Loucy (cell line): ENCODE results near the gene C2orf92.

Source experiments
- CTCF ChIP-seq: fragments of 200-600 bp; sonication (generic); conservative IDR thresholded peaks from 2 replicates; pipeline ENCODE4 v1.5.1; 2014; ENCODE audit warnings: mild to moderate bottlenecking, antibody characterized with exemption, low read length
- EZH2phosphoT487 ChIP-seq: fragments of 200-600 bp; IDR thresholded peaks from 2 replicates; pipeline ENCODE4 v1.6.1; 2018; ENCODE audit warnings: antibody characterized with exemption, mild to moderate bottlenecking, moderate library complexity, borderline replicate concordance

DNA sequence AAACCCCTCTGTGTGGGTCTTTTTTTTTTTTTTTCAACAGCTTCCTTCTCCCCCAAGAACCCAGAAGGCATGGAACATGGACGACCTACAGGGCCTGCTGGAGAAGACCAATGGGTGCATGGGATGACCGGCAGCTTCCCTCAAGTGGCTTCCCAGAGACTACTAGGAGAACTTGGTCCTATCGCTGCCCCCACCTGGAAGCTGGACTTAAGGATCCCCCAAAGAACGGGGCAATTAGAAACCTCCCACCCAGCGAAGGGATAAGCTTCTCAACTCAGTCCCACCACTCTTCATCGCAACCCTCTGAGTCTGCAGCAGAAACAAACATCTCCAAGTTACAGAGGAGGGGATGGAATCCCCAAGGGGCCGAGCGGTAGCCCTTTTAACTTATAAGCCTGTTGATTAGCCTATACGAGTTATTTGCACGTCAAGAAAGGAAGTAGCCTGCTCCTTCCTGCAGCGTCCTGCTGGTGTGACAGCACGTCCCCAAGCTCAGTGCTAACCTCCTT, 7.1 kb upstream of the C2orf92 start:
- TF ChIP-seq CTCF (no peak), EZH2phosphoT487 (no peak)
